Activated CD8-positive, alpha-beta T cell treated with anti-CD3 and anti-CD28 coated beads, Interleukin-2, amount 10 ng/mL, durations not matched to agents 7 days and 5 days (primary cell): Measurements from ENCODE around the gene DDO. TPM values are rescaled to one million over a fixed set of nuclear protein-coding genes. Genes with fewer than 3 reads are reported as not detected.

Experiments used
- ATAC-seq: fragments of 150-1000 bp; cut with Tn5 transposase; one replicate; pipeline ENCODE4 v1.10.0; 2021; ENCODE audit warnings: moderate library complexity
- CTCF ChIA-PET: fragments of 350-600 bp; sonication (Branson Sonifier 250); formaldehyde crosslinking; loops from one replicate; lab custom pipeline; 2021; ENCODE audit warnings: antibody characterized with exemption; lab: Charles Lee
- POLR2A ChIA-PET: fragments of 350-600 bp; sonication (Branson Sonifier 250); formaldehyde crosslinking; loops from one replicate; lab custom pipeline; 2021; ENCODE audit warnings: antibody characterized with exemption; lab: Charles Lee
- DNase-seq: peaks from one replicate; pipeline ENCODE4 v3.0.0-alpha.2; 2020
- H3K27ac Mint-ChIP-seq: one replicate; pipeline ENCODE4 v1.8.0; 2021; ENCODE audit warnings: mild to moderate bottlenecking, mixed read lengths
- H3K27me3 Mint-ChIP-seq: one replicate; pipeline ENCODE4 v1.8.0; 2021; ENCODE audit warnings: low read depth, mixed read lengths
- H3K36me3 Mint-ChIP-seq: one replicate; pipeline ENCODE4 v1.8.0; 2021; ENCODE audit warnings: low read depth, mixed read lengths
- H3K4me1 Mint-ChIP-seq: one replicate; pipeline ENCODE4 v1.8.0; 2021; ENCODE audit warnings: low read depth, mixed read lengths
- H3K4me3 Mint-ChIP-seq: one replicate; pipeline ENCODE4 v1.8.0; 2021; ENCODE audit warnings: mild to moderate bottlenecking, mixed read lengths
- H3K9me3 Mint-ChIP-seq: one replicate; pipeline ENCODE4 v1.8.0; 2022; ENCODE audit warnings: mixed read lengths; ENCODE audit not compliant: insufficient read depth
- total RNA-seq, 2 experiments: library from RNA; stranded (reverse); gene quantifications; one replicate each; pipeline ENCODE4 v1.2.3, GENCODE V29; 2021

DDO gene
- total RNA-seq, 2 experiments from 2014 or later, result not detected

GRCh38 chr6:110412360-110412759 lies 3.0 kb downstream of the DDO start:
- ChIA-PET CTCF (no interaction called here), POLR2A (no interaction called here)
- no peak for ATAC-seq

GRCh38 chr6:110410511-110410910 lies 4.9 kb downstream of the DDO start:
- H3K27me3 Mint-ChIP-seq, result no peaks in the 10 kb centered on the region
- no peak for DNase-seq
- H3K27ac Mint-ChIP-seq, result no peak overlapping the region
- H3K4me3 Mint-ChIP-seq, result no peak overlapping the region
- no peaks in the 10 kb centered on the region for H3K36me3 Mint-ChIP-seq
- ChIA-PET CTCF (interaction anchor here (0.9 kb wide), 1 partner anchor 706 kb away, joined by 3 read pairs; no protein-coding TSS in a partner anchor), POLR2A (no interaction called here)
- H3K9me3 Mint-ChIP-seq, result no peaks in the 10 kb centered on the region
- ATAC-seq, result no peak
- no peaks in the 10 kb centered on the region for H3K4me1 Mint-ChIP-seq

More at GRCh38 chr6:110412360-110412759, 3.0 kb downstream of the DDO start:
- Mint-ChIP-seq H3K27ac (no peak overlapping the region), H3K27me3 (no peaks in the 10 kb centered on the region), H3K9me3 (no peaks in the 10 kb centered on the region), H3K4me1 (peaks cover 3% of the 10 kb centered on the region), H3K4me3 (no peak overlapping the region), H3K36me3 (no peaks in the 10 kb centered on the region)
- no peak for DNase-seq

- no peaks in the 10 kb centered on the region for H3K4me1 Mint-ChIP-seq
- ChIA-PET POLR2A (no interaction called here), CTCF (no interaction called here)
- H3K27ac Mint-ChIP-seq, result no peak overlapping the region
- no peaks in the 10 kb centered on the region for H3K27me3 Mint-ChIP-seq
- no peaks in the 10 kb centered on the region for H3K9me3 Mint-ChIP-seq
- ATAC-seq (no peak), DNase-seq (no peak)
- no peak overlapping the region for H3K4me3 Mint-ChIP-seq
- H3K36me3 Mint-ChIP-seq, result no peaks in the 10 kb centered on the region
These were observed 5.6 kb downstream of the DDO start for GRCh38 chr6:110409794-110410193.

GRCh38 chr6:110408901-110409300 lies 6.5 kb downstream of the DDO start:
- ChIA-PET POLR2A (no interaction called here), CTCF (no interaction called here)
- Mint-ChIP-seq H3K4me1 (no peaks in the 10 kb centered on the region), H3K27me3 (no peaks in the 10 kb centered on the region), H3K27ac (no peak overlapping the region), H3K36me3 (no peaks in the 10 kb centered on the region), H3K4me3 (no peak overlapping the region), H3K9me3 (no peaks in the 10 kb centered on the region)
- ATAC-seq, result no peak
- no peak for DNase-seq

GRCh38 chr6:110404607-110405006 lies 10.8 kb downstream of the DDO start:
- POLR2A ChIA-PET, result no interaction called here
- ATAC-seq (no peak), DNase-seq (no peak)
- Mint-ChIP-seq H3K27me3 (no peaks in the 10 kb centered on the region), H3K27ac (no peak overlapping the region), H3K36me3 (no peaks in the 10 kb centered on the region), H3K4me3 (no peak overlapping the region), H3K4me1 (no peaks in the 10 kb centered on the region), H3K9me3 (no peaks in the 10 kb centered on the region)
- CTCF ChIA-PET, result no interaction called here

- peaks cover 6% of the 10 kb centered on the region for H3K4me1 Mint-ChIP-seq
- DNase-seq (no peak), ATAC-seq (no peak)
- H3K27me3 Mint-ChIP-seq, result no peaks in the 10 kb centered on the region
- POLR2A ChIA-PET, result no interaction called here
- H3K9me3 Mint-ChIP-seq, result no peaks in the 10 kb centered on the region
- no peaks in the 10 kb centered on the region for H3K36me3 Mint-ChIP-seq
- no peak overlapping the region for H3K27ac Mint-ChIP-seq
- CTCF ChIA-PET, result interaction anchor here (1.1 kb wide), 1 partner anchor 362 kb away, joined by 4 read pairs; no protein-coding TSS in a partner anchor
- H3K4me3 Mint-ChIP-seq, result no peak overlapping the region
These were observed 13.7 kb downstream of the DDO start for GRCh38 chr6:110401585-110402176.

GRCh38 chr6:110400208-110400607 lies 15.2 kb downstream of the DDO start:
- POLR2A ChIA-PET, result no interaction called here
- Mint-ChIP-seq H3K27me3 (no peaks in the 10 kb centered on the region), H3K36me3 (no peaks in the 10 kb centered on the region), H3K4me3 (no peak overlapping the region), H3K4me1 (peaks cover 6% of the 10 kb centered on the region), H3K27ac (no peak overlapping the region), H3K9me3 (no peaks in the 10 kb centered on the region)
- CTCF ChIA-PET, result no interaction called here
- DNase-seq (no peak), ATAC-seq (no peak)

GRCh38 chr6:110399219-110400071 lies 15.9 kb downstream of the DDO start:
- no peaks in the 10 kb centered on the region for H3K36me3 Mint-ChIP-seq

GRCh38 chr6:110398778-110399177 lies 16.6 kb downstream of the DDO start:
- ChIA-PET CTCF (no interaction called here), POLR2A (no interaction called here)
- H3K4me1 Mint-ChIP-seq, result peaks cover 6% of the 10 kb centered on the region
- DNase-seq, result no peak
- H3K27ac Mint-ChIP-seq, result no peak overlapping the region
- H3K27me3 Mint-ChIP-seq, result no peaks in the 10 kb centered on the region
- no peaks in the 10 kb centered on the region for H3K36me3 Mint-ChIP-seq
- no peak overlapping the region for H3K4me3 Mint-ChIP-seq
- H3K9me3 Mint-ChIP-seq, result no peaks in the 10 kb centered on the region
- ATAC-seq, result no peak

More at GRCh38 chr6:110399219-110400071, 15.9 kb downstream of the DDO start:
- ATAC-seq (no peak), DNase-seq (no peak)
- Mint-ChIP-seq H3K4me1 (peaks cover 6% of the 10 kb centered on the region), H3K4me3 (no peak overlapping the region), H3K9me3 (no peaks in the 10 kb centered on the region), H3K27ac (no peak overlapping the region), H3K27me3 (no peaks in the 10 kb centered on the region)
- ChIA-PET POLR2A (no interaction called here), CTCF (no interaction called here)

GRCh38 chr6:110395221-110395620 lies 20.2 kb downstream of the DDO start:
- Mint-ChIP-seq H3K9me3 (no peaks in the 10 kb centered on the region), H3K36me3 (no peaks in the 10 kb centered on the region), H3K4me1 (peaks cover 14% of the 10 kb centered on the region), H3K27me3 (no peaks in the 10 kb centered on the region), H3K4me3 (no peak overlapping the region), H3K27ac (no peak overlapping the region)
- ChIA-PET POLR2A (no interaction called here), CTCF (no interaction called here)
- DNase-seq (no peak), ATAC-seq (no peak)

GRCh38 chr6:110394409-110394808 lies 21.0 kb downstream of the DDO start:
- Mint-ChIP-seq H3K4me3 (no peak overlapping the region), H3K27ac (no peak overlapping the region), H3K27me3 (no peaks in the 10 kb centered on the region), H3K9me3 (no peaks in the 10 kb centered on the region), H3K4me1 (peaks cover 22% of the 10 kb centered on the region), H3K36me3 (no peaks in the 10 kb centered on the region)
- ChIA-PET POLR2A (no interaction called here), CTCF (no interaction called here)
- no peak for ATAC-seq
- DNase-seq, result no peak

- no peak for ATAC-seq
- ChIA-PET CTCF (interaction anchor here (1.4 to 6.1 kb wide), 4 partner anchors 215 to 865 kb away, joined by 6 to 123 read pairs (median 24); partner anchors contain the start of genes CDC40 and WASF1), POLR2A (interaction anchor here (0.7 kb wide), 1 partner anchor 353 kb away, joined by 4 read pairs; no protein-coding TSS in a partner anchor)
- H3K36me3 Mint-ChIP-seq, result no peaks in the 10 kb centered on the region
- DNase-seq, result no peak
- H3K9me3 Mint-ChIP-seq, result no peaks in the 10 kb centered on the region
- H3K27ac Mint-ChIP-seq, result no peak overlapping the region
- H3K4me3 Mint-ChIP-seq, result no peak overlapping the region
- peaks cover 23% of the 10 kb centered on the region for H3K4me1 Mint-ChIP-seq
- no peaks in the 10 kb centered on the region for H3K27me3 Mint-ChIP-seq
These were observed 22.6 kb downstream of the DDO start for GRCh38 chr6:110392727-110393126.
